Neural progenitor cell (in vitro differentiated cells): ENCODE measurements around the gene CD58. TPM values are rescaled to one million over a fixed set of nuclear protein-coding genes. Genes with fewer than 3 reads are reported as not detected.
"Not testable (repeated sequence)": the region's sequence is repeated elsewhere in the genome, so short reads cannot be mapped to it uniquely, and the experiment has no call there.

Experiments used
- DNase-seq: peaks from one replicate; pipeline ENCODE4 v3.0.0-alpha.2; 2016; ENCODE audit warnings: low spot score
- H2AFZ ChIP-seq: fragments of 200-600 bp; sonication (generic); replicated peaks from 2 replicates; pipeline ENCODE4 v1.6.1; 2016; ENCODE audit warnings: antibody characterized with exemption
- H3F3A ChIP-seq: fragments of 200-600 bp; sonication (generic); 2 replicates; pipeline ENCODE4 v1.6.1; 2016; ENCODE audit warnings: antibody characterized with exemption, low read depth
- H3K27ac ChIP-seq: fragments of 200-600 bp; sonication (generic); 2 replicates; pipeline ENCODE4 v1.5.1; 2016; ENCODE audit warnings: mild to moderate bottlenecking
- H3K27me3 ChIP-seq: fragments of 200-600 bp; sonication (generic); 2 replicates; pipeline ENCODE4 v1.6.1; 2016; ENCODE audit warnings: mild to moderate bottlenecking, moderate library complexity
- H3K36me3 ChIP-seq: fragments of 200-600 bp; sonication (generic); 2 replicates; pipeline ENCODE4 v1.5.1; 2016
- H3K4me1 ChIP-seq: fragments of 200-600 bp; sonication (generic); 2 replicates; pipeline ENCODE4 v1.6.1; 2016; ENCODE audit warnings: mixed run types
- H3K4me2 ChIP-seq: fragments of 200-600 bp; sonication (generic); 2 replicates; pipeline ENCODE4 v1.6.1; 2016
- H3K4me3 ChIP-seq: fragments of 200-600 bp; sonication (generic); 2 replicates; pipeline ENCODE4 v1.5.1; 2016
- H3K79me2 ChIP-seq: fragments of 200-600 bp; sonication (generic); 2 replicates; pipeline ENCODE4 v1.6.1; 2016; ENCODE audit warnings: low read depth
- H3K9ac ChIP-seq: fragments of 200-600 bp; sonication (generic); 2 replicates; pipeline ENCODE4 v1.6.1; 2016
- H3K9me3 ChIP-seq: fragments of 200-600 bp; sonication (generic); 2 replicates; pipeline ENCODE4 v1.5.1; 2016; ENCODE audit warnings: low read depth
- H4K20me1 ChIP-seq: fragments of 200-600 bp; sonication (generic); 2 replicates; pipeline ENCODE4 v1.6.1; 2016; ENCODE audit warnings: low read depth
- H3K27ac Mint-ChIP-seq: 3 replicates; pipeline ENCODE4 v1.8.0; 2021; ENCODE audit warnings: mixed read lengths
- H3K27me3 Mint-ChIP-seq: 2 replicates; pipeline ENCODE4 v1.8.0; 2022; ENCODE audit warnings: low read depth, mild to moderate bottlenecking, inconsistent platforms, moderate library complexity, mixed read lengths; ENCODE audit not compliant: insufficient read depth
- H3K36me3 Mint-ChIP-seq: 3 replicates; pipeline ENCODE4 v1.8.0; 2021; ENCODE audit warnings: mixed read lengths
- H3K4me1 Mint-ChIP-seq: 3 replicates; pipeline ENCODE4 v1.8.0; 2021; ENCODE audit warnings: mixed read lengths
- H3K4me3 Mint-ChIP-seq: 3 replicates; pipeline ENCODE4 v1.8.0; 2021; ENCODE audit warnings: mild to moderate bottlenecking, moderate library complexity, mixed read lengths
- H3K9me3 Mint-ChIP-seq: 3 replicates; pipeline ENCODE4 v1.8.0; 2020; ENCODE audit warnings: mixed read lengths
- CTCF ChIP-seq: fragments of 200-600 bp; sonication (generic); IDR thresholded peaks from 2 replicates; pipeline ENCODE4 v1.5.1; 2017; ENCODE audit warnings: antibody characterized with exemption, mild to moderate bottlenecking
- total RNA-seq: library from RNA; depleted of rRNA; stranded (reverse); fragments of >200 nt; gene quantifications from 2 replicates; pipeline ENCODE4 v1.2.3, GENCODE V29; 2015; ENCODE audit warnings: low replicate concordance

Gene CD58
- total RNA-seq, 1 donor from 2014 or later: 14.6 TPM

GRCh38 chr1:116595065-116595840, 24.4 kb upstream of the CD58 start:
- not testable (repeated sequence) for H3K4me3 ChIP-seq, H3K27ac Mint-ChIP-seq, H2AFZ ChIP-seq, H4K20me1 ChIP-seq, H3K36me3 Mint-ChIP-seq, H3K36me3 ChIP-seq, H3K27me3 Mint-ChIP-seq, H3K4me1 ChIP-seq, H3K4me2 ChIP-seq, H3K79me2 ChIP-seq, H3K4me3 Mint-ChIP-seq, H3K27me3 ChIP-seq, H3F3A ChIP-seq, H3K27ac ChIP-seq, H3K9ac ChIP-seq, H3K9me3 ChIP-seq, H3K9me3 Mint-ChIP-seq, DNase-seq
- H3K4me1 Mint-ChIP-seq: peaks cover 26% of the 10 kb centered on the region
- TF ChIP-seq CTCF: peak; percentile 34

GRCh38 chr1:116593977-116594376, 23.2 kb upstream of the CD58 start:
- not testable (repeated sequence) for H3K79me2 ChIP-seq, H3K9ac ChIP-seq, H3K36me3 Mint-ChIP-seq, H3K4me1 ChIP-seq, H3K4me3 Mint-ChIP-seq, H2AFZ ChIP-seq, H3K27me3 Mint-ChIP-seq, H3K9me3 ChIP-seq, H3K36me3 ChIP-seq, H3K4me2 ChIP-seq, H3K9me3 Mint-ChIP-seq, H3F3A ChIP-seq, H3K4me3 ChIP-seq, H3K27ac ChIP-seq, H3K27me3 ChIP-seq, H4K20me1 ChIP-seq, DNase-seq, H3K27ac Mint-ChIP-seq
- H3K4me1 Mint-ChIP-seq: peaks cover 29% of the 10 kb centered on the region

DNA sequence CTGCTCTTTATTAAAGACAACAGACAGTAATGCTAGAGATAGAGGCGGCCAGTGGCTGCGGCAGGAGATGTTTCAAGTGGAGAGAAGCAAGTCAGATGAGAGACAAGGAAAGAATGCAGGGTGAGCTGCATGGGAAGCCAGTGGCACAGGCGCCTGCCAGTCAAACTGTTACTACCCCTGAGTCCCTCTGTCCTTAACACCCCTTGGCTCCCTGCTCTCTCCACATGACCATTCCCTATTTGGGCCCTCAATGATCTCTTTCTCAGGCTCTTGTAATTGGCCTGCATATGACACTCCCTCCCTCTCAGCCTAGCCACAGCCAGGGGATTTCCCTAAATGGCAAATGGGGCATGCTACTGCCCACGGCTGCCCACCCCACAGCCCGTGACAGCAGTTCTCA, 22.6 kb upstream of the CD58 start:
- H3K36me3 ChIP-seq, H3K4me1 ChIP-seq, H3K9me3 Mint-ChIP-seq, H3K4me2 ChIP-seq, H3K9me3 ChIP-seq, H3K27me3 ChIP-seq, DNase-seq, H4K20me1 ChIP-seq, H3K4me3 Mint-ChIP-seq, H3K36me3 Mint-ChIP-seq, H3K4me3 ChIP-seq, H3K27ac Mint-ChIP-seq, H3K27ac ChIP-seq, H3K27me3 Mint-ChIP-seq, H2AFZ ChIP-seq, H3K79me2 ChIP-seq, H3K9ac ChIP-seq, H3F3A ChIP-seq: not testable (repeated sequence)
- peaks cover 29% of the 10 kb centered on the region for H3K4me1 Mint-ChIP-seq

- H3K9ac ChIP-seq, H3K4me2 ChIP-seq, H3K27me3 ChIP-seq, H2AFZ ChIP-seq, H3K27me3 Mint-ChIP-seq, H3K36me3 ChIP-seq, H3K4me1 ChIP-seq, H4K20me1 ChIP-seq, H3K27ac ChIP-seq, H3K9me3 Mint-ChIP-seq, DNase-seq, H3F3A ChIP-seq, H3K4me3 Mint-ChIP-seq, H3K4me3 ChIP-seq, H3K36me3 Mint-ChIP-seq, H3K9me3 ChIP-seq, H3K79me2 ChIP-seq: not testable (repeated sequence)
- Mint-ChIP-seq H3K27ac (peak overlapping the region; percentile 74), H3K4me1 (peaks cover 33% of the 10 kb centered on the region)
These were observed 21.3 kb upstream of the CD58 start for GRCh38 chr1:116591951-116592605.

DNA sequence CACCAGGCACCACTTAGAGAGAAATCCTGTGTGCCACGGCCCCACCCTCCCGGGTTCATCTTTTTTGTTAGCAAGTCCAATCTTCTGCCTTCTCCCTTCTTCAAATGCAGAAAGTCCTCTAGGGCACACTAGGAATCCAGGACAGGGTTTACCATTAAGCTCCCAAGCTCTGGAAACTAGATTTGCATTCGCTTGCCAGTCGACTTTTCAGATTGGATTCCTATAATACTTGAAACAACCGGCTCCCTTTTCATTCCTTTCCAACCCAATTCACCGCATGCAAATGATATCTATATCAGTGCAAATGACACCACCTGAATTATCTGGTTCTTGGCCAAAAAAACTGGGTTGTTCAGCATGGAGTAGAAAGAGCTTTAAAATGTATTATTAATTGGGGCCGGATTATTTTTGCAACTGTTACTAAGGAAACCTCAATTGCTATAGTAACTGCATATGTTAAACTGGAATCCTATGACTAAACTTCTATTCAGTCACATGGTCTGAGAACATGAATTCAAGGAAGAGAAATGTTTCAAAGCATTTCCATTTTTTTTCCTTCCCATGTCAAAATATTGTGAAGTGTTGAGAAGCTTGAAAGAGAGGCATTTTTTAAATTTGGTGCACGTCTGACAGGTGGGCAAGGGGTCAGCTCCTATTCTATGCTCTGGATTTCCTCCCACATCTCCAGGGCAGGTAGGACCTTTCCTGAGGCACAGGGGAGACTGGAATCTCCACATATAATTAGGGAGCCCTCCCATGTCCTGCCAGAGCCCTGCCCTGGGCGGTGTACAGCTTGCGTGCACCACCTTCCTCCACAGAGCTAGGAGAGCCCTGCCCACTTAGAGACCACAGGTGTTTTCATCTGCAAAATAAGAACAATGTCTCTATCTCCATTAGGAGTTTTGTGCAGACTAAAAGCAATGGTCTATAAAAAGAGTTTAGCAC, 20.5 kb upstream of the CD58 start:
- not testable (repeated sequence) for H3F3A ChIP-seq, H3K9ac ChIP-seq, DNase-seq, H4K20me1 ChIP-seq, H3K4me3 Mint-ChIP-seq, H3K9me3 Mint-ChIP-seq, H3K27me3 Mint-ChIP-seq, H3K27ac Mint-ChIP-seq, H2AFZ ChIP-seq, H3K36me3 ChIP-seq, H3K4me3 ChIP-seq, H3K4me2 ChIP-seq, H3K79me2 ChIP-seq, H3K36me3 Mint-ChIP-seq, H3K27me3 ChIP-seq, H3K9me3 ChIP-seq, H3K27ac ChIP-seq
- H3K4me1 ChIP-seq: peaks cover 13% of the 10 kb centered on the region
- H3K4me1 Mint-ChIP-seq: peaks cover 39% of the 10 kb centered on the region

DNA sequence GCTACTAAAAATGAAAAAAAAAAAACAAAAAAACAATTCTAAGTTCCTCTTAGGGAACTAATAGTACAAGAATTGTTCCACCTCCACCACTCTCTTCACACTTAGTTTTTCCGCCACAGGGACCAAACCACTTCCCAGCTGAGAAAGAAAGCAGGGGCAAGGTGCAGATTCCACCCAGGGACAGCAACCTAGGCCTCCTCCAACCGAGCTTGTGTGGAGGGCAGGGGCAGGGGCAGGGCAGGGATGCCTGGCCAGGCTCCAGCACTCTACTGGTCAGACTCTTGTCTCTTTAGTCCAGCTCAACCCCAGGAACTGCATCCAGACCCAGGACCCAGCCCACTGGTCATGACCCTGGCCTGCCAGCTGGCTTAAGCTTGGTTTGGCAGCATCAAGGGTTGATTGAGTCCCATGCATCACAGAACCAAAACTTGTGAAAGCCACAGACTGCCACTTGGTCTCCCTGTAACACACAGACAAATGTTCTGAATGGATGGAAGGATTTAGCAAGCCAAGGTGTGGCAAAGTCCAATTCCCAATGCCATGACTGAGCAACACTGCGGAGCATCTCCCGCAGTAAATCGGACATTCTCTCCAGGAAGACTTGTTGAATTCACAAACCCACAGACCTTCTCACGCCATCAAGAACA, 19.7 kb upstream of the CD58 start:
- H3K9me3 ChIP-seq, H3K36me3 Mint-ChIP-seq, H3K79me2 ChIP-seq, H3K4me2 ChIP-seq, H3K4me3 ChIP-seq, H3K27me3 Mint-ChIP-seq, H3K9me3 Mint-ChIP-seq, H3F3A ChIP-seq, DNase-seq, H2AFZ ChIP-seq, H3K9ac ChIP-seq, H3K36me3 ChIP-seq, H3K4me3 Mint-ChIP-seq, H3K27ac ChIP-seq, H3K27ac Mint-ChIP-seq, H3K27me3 ChIP-seq, H4K20me1 ChIP-seq: not testable (repeated sequence)
- peaks cover 16% of the 10 kb centered on the region for H3K4me1 ChIP-seq
- peaks cover 33% of the 10 kb centered on the region for H3K4me1 Mint-ChIP-seq
